ENCODE measurements around the gene TMEM272. TPM values are rescaled to one million over a fixed set of nuclear protein-coding genes. Genes with fewer than 3 reads are reported as not detected.

TMEM272 gene
- total RNA-seq, 2 experiments from 2014 or later = 1.00 to 1.9 TPM

GRCh38 chr13:51804295-51805172 is 40.4 kb downstream of the TMEM272 start:
- DNase-seq = peak; percentile 52
- peaks cover 36% of the 10 kb centered on the region for H3K4me1 Mint-ChIP-seq
- ATAC-seq (ENCODE audit: low read depth) = no peak

GRCh38 chr13:51803422-51804294 is 41.3 kb downstream of the TMEM272 start, which contains the start of gene DHRS12:
Gene DHRS12, minus strand, starts transcription at chr13:51804163. Its CDS starts 4,504 bp downstream, at chr13:51799659.
- POLR2A ChIA-PET = interaction anchor here (0.9 to 2.0 kb wide), 7 partner anchors 11 to 351 kb away, joined by 3 to 18 read pairs (median 4); partner anchors contain the start of gene INTS6
- DNase-seq (peak; percentile 91), ATAC-seq (ENCODE audit: low read depth) (peak; percentile 84)
- Mint-ChIP-seq H3K27me3 (no peaks in the 10 kb centered on the region), H3K36me3 (no peaks in the 10 kb centered on the region), H3K4me3 (peak within 1 kb of the TSS; percentile 87), H3K27ac (peak within 1 kb of the TSS; percentile 99), H3K9me3 (no peaks in the 10 kb centered on the region), H3K4me1 (peaks cover 36% of the 10 kb centered on the region)

More at GRCh38 chr13:51804295-51805172, 40.4 kb downstream of the TMEM272 start:
- Mint-ChIP-seq H3K36me3 (no peaks in the 10 kb centered on the region), H3K27ac (peak overlapping the region; percentile 94), H3K27me3 (no peaks in the 10 kb centered on the region), H3K9me3 (no peaks in the 10 kb centered on the region), H3K4me3 (peak overlapping the region; percentile 83)
- POLR2A ChIA-PET = interaction anchor here (1.3 to 1.6 kb wide), 2 partner anchors 11 to 352 kb away, joined by 4 to 8 read pairs; partner anchors contain the start of gene INTS6

GRCh38 chr13:51802631-51803418 is 42.2 kb downstream of the TMEM272 start:
- Mint-ChIP-seq H3K4me1 (peaks cover 37% of the 10 kb centered on the region), H3K36me3 (no peaks in the 10 kb centered on the region), H3K27me3 (no peaks in the 10 kb centered on the region), H3K9me3 (no peaks in the 10 kb centered on the region), H3K4me3 (peak overlapping the region; percentile 87), H3K27ac (peak overlapping the region; percentile 99)
- POLR2A ChIA-PET = interaction anchor here (0.9 to 2.0 kb wide), 7 partner anchors 11 to 350 kb away, joined by 3 to 18 read pairs (median 4); partner anchors contain the start of gene INTS6
- DNase-seq (peak; percentile 50), ATAC-seq (ENCODE audit: low read depth) (no peak)

GRCh38 chr13:51801631-51802099 is 43.3 kb downstream of the TMEM272 start:
- Mint-ChIP-seq H3K27ac (peak overlapping the region; percentile 99), H3K9me3 (no peaks in the 10 kb centered on the region), H3K36me3 (no peaks in the 10 kb centered on the region), H3K27me3 (no peaks in the 10 kb centered on the region), H3K4me1 (peaks cover 40% of the 10 kb centered on the region), H3K4me3 (no peak overlapping the region)
- ATAC-seq (ENCODE audit: low read depth) = no peak
- DNase-seq = no peak
- POLR2A ChIA-PET = interaction anchor here (0.7 to 2.1 kb wide), 3 partner anchors 348 to 679 kb away, joined by 3 to 13 read pairs (median 4); partner anchors contain the start of gene INTS6

GRCh38 chr13:51800486-51800885 is 44.5 kb downstream of the TMEM272 start:
- no peaks in the 10 kb centered on the region for H3K27me3 Mint-ChIP-seq
- POLR2A ChIA-PET = interaction anchor here (2.1 kb wide), 1 partner anchor 347 kb away, joined by 13 read pairs; the partner anchor contains the start of gene INTS6
- H3K36me3 Mint-ChIP-seq = no peaks in the 10 kb centered on the region
- DNase-seq = no peak
- no peaks in the 10 kb centered on the region for H3K9me3 Mint-ChIP-seq
- H3K27ac Mint-ChIP-seq = no peak overlapping the region
- no peak overlapping the region for H3K4me3 Mint-ChIP-seq
- H3K4me1 Mint-ChIP-seq = peaks cover 35% of the 10 kb centered on the region
- no peak for ATAC-seq (ENCODE audit: low read depth)

GRCh38 chr13:51799261-51799660 is 45.7 kb downstream of the TMEM272 start:
- no peaks in the 10 kb centered on the region for H3K9me3 Mint-ChIP-seq
- no peak overlapping the region for H3K27ac Mint-ChIP-seq
- H3K4me3 Mint-ChIP-seq = no peak overlapping the region
- no peaks in the 10 kb centered on the region for H3K36me3 Mint-ChIP-seq
- POLR2A ChIA-PET = no interaction called here
- H3K4me1 Mint-ChIP-seq = peaks cover 26% of the 10 kb centered on the region
- no peak for ATAC-seq (ENCODE audit: low read depth)
- DNase-seq = no peak
- H3K27me3 Mint-ChIP-seq = no peaks in the 10 kb centered on the region

- ATAC-seq (ENCODE audit: low read depth) (peak; percentile 65), DNase-seq (no peak)
- Mint-ChIP-seq H3K4me3 (no peak overlapping the region), H3K36me3 (no peaks in the 10 kb centered on the region), H3K9me3 (no peaks in the 10 kb centered on the region), H3K4me1 (peaks cover 28% of the 10 kb centered on the region), H3K27ac (no peak overlapping the region), H3K27me3 (no peaks in the 10 kb centered on the region)
- POLR2A ChIA-PET = interaction anchor here (0.7 to 1.3 kb wide), 3 partner anchors 345 to 511 kb away, joined by 3 to 8 read pairs (median 3); partner anchors contain the start of gene INTS6
These were observed 47.1 kb downstream of the TMEM272 start for GRCh38 chr13:51797664-51798488.

GRCh38 chr13:51796546-51796945 is 48.4 kb downstream of the TMEM272 start:
- Mint-ChIP-seq H3K36me3 (peaks cover 2% of the 10 kb centered on the region), H3K27ac (no peak overlapping the region), H3K27me3 (no peaks in the 10 kb centered on the region), H3K9me3 (no peaks in the 10 kb centered on the region), H3K4me3 (no peak overlapping the region), H3K4me1 (peaks cover 17% of the 10 kb centered on the region)
- ATAC-seq (ENCODE audit: low read depth) = no peak
- DNase-seq = no peak
- POLR2A ChIA-PET = interaction anchor here (1.1 kb wide), 1 partner anchor 361 kb away, joined by 3 read pairs; no protein-coding TSS in a partner anchor

GRCh38 chr13:51795419-51795818 is 49.6 kb downstream of the TMEM272 start:
- H3K36me3 Mint-ChIP-seq = peaks cover 3% of the 10 kb centered on the region
- no peaks in the 10 kb centered on the region for H3K27me3 Mint-ChIP-seq
- H3K4me1 Mint-ChIP-seq = peaks cover 15% of the 10 kb centered on the region
- ATAC-seq (ENCODE audit: low read depth) (no peak), DNase-seq (no peak)
- no peak overlapping the region for H3K4me3 Mint-ChIP-seq
- H3K27ac Mint-ChIP-seq = no peak overlapping the region
- POLR2A ChIA-PET = interaction anchor here (1.1 kb wide), 1 partner anchor 360 kb away, joined by 3 read pairs; no protein-coding TSS in a partner anchor
- H3K9me3 Mint-ChIP-seq = no peaks in the 10 kb centered on the region

- H3K4me1 Mint-ChIP-seq = peaks cover 15% of the 10 kb centered on the region
- H3K4me3 Mint-ChIP-seq = no peak overlapping the region
- no peaks in the 10 kb centered on the region for H3K9me3 Mint-ChIP-seq
- POLR2A ChIA-PET = no interaction called here
- ATAC-seq (ENCODE audit: low read depth) (no peak), DNase-seq (no peak)
- H3K27me3 Mint-ChIP-seq = no peaks in the 10 kb centered on the region
- H3K27ac Mint-ChIP-seq = no peak overlapping the region
- H3K36me3 Mint-ChIP-seq = peaks cover 3% of the 10 kb centered on the region
These were observed 50.0 kb downstream of the TMEM272 start for GRCh38 chr13:51794964-51795363.

GRCh38 chr13:51793570-51794271 is 51.3 kb downstream of the TMEM272 start:
- no peaks in the 10 kb centered on the region for H3K9me3 Mint-ChIP-seq
- no peak overlapping the region for H3K27ac Mint-ChIP-seq
- DNase-seq (no peak), ATAC-seq (ENCODE audit: low read depth) (peak; percentile 17)
- peaks cover 4% of the 10 kb centered on the region for H3K36me3 Mint-ChIP-seq
- no peaks in the 10 kb centered on the region for H3K27me3 Mint-ChIP-seq
- peaks cover 15% of the 10 kb centered on the region for H3K4me1 Mint-ChIP-seq
- no peak overlapping the region for H3K4me3 Mint-ChIP-seq
- POLR2A ChIA-PET = interaction anchor here (1.1 kb wide), 1 partner anchor 341 kb away, joined by 5 read pairs; the partner anchor contains the start of gene INTS6
